Lung (tissue), 12 donors: ENCODE measurements around the gene ASTN2. TPM values are rescaled to one million over a fixed set of nuclear protein-coding genes. Genes with fewer than 3 reads are reported as not detected.

ENCODE experiments used
- ATAC-seq: fragments of 200-7000 bp; cut with Tn5 transposase; one replicate; pipeline ENCODE4 v1.9.1; 2020; ENCODE audit warnings: moderate number of reproducible peaks; ENCODE audit not compliant: insufficient read depth, low FRiP score
- DNase-seq, 3 donors: peaks; one replicate each; pipeline ENCODE4 v3.0.0-alpha.2; 2013 to 2017
- H3K27ac ChIP-seq, 2 donors: one replicate each; pipeline ENCODE4 v1.5.1; 2013; ENCODE audit warnings: mild to moderate bottlenecking in 2 of 2, moderate library complexity in 2 of 2, control low read depth in 1 of 2, inconsistent platforms in 1 of 2, low read depth in 1 of 2, low read length in 1 of 2
- H3K27me3 ChIP-seq, 3 donors: one replicate each; pipeline ENCODE4 v1.5.1; 2013; ENCODE audit warnings: low read length in 2 of 3; ENCODE audit not compliant: control insufficient read depth in 3 of 3, insufficient read depth in 3 of 3
- H3K36me3 ChIP-seq, 4 donors: one replicate each; pipeline ENCODE4 v1.5.1; 2013; ENCODE audit warnings: low read length in 4 of 4, mild to moderate bottlenecking in 1 of 4, moderate library complexity in 1 of 4; ENCODE audit not compliant: control insufficient read depth in 4 of 4, insufficient read depth in 4 of 4
- H3K4me1 ChIP-seq, 5 donors: one replicate each; pipeline ENCODE4 v1.5.1; 2013; ENCODE audit warnings: low read length in 5 of 5, mild to moderate bottlenecking in 2 of 5, moderate library complexity in 1 of 5; ENCODE audit not compliant: control insufficient read depth in 5 of 5, insufficient read depth in 5 of 5
- H3K4me3 ChIP-seq: one replicate; pipeline ENCODE4 v1.5.1; 2013; ENCODE audit warnings: mild to moderate bottlenecking, control low read depth, moderate library complexity
- H3K9ac ChIP-seq, 2 donors: one replicate each; pipeline ENCODE4 v1.5.1; 2013; ENCODE audit warnings: low read length in 2 of 2, control low read depth in 1 of 2; ENCODE audit not compliant: insufficient read depth in 1 of 2
- H3K9me3 ChIP-seq, 4 donors: one replicate each; pipeline ENCODE4 v1.5.1; 2013; ENCODE audit warnings: low read length in 3 of 4, mild to moderate bottlenecking in 1 of 4, moderate library complexity in 1 of 4; ENCODE audit not compliant: control insufficient read depth in 4 of 4, insufficient read depth in 3 of 4
- CTCF ChIP-seq: IDR thresholded peaks from 2 replicates; pipeline ENCODE4 v1.5.1; 2012; ENCODE audit warnings: mild to moderate bottlenecking; ENCODE audit errors: control extremely low read depth, extremely low read depth
- WGBS, 2 donors: extraction: QIAGEN DNeasy Blood & Tissue Kit; methylation state at CpG; one replicate each; pipeline ENCODE4 v1.1.7; 2013; 5-methylcytosine and 5-hydroxymethylcytosine counted together
- polyA plus RNA-seq, 2 donors: library from polyadenylated mRNA; stranded (reverse); fragments of 200-250 nt; gene quantifications; one replicate each; pipeline ENCODE4 v1.2.1, GENCODE V29; 2013
- total RNA-seq, 2 donors: library from RNA; depleted of rRNA in 1 of 2; stranded (reverse); fragments of >200 nt in 1 of 2; gene quantifications; one replicate each; pipeline ENCODE4 v1.2.1, GENCODE V29; 2014 to 2021
- donor health status: control.
- donor health status: control.
- donor health status: Bipolar disorder and iron deficiency.
- donor health status: healthy.
- donor health status: DM: yes; HTN: yes; CAD: no.

Gene ASTN2
- total and polyA plus RNA-seq, 4 donors: 1.4 to 7.0 (median 3.3) TPM

DNA sequence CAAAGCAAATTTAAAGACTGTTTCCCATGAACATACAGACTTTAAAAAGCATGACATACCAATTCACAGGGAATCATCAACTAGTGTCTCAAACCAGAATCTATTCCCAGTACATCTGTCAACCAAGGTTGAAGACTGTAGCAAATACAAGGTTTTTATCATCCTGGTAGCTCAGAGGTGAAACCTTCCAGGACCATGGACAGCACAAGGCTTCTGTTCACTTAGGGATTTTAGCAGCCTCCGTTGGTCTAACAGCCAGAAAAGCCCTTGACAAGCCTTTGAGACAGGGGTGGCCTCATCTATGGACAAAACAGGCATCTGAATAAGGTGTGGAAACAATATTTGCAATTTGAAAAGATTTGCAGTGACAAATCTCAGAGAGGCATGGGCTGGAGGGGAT, 608.8 kb downstream of the ASTN2 start:
- Histone ChIP-seq H3K9me3 (no peaks in the 10 kb centered on the region), H3K36me3 (no peaks in the 10 kb centered on the region), H3K4me1 (no peaks in the 10 kb centered on the region), H3K27me3 (no peaks in the 10 kb centered on the region), H3K27ac (no peak overlapping the region), H3K9ac (no peak overlapping the region), H3K4me3 (no peak overlapping the region)
- no peak for ATAC-seq
- WGBS, 2 donors: 7% methylated on average over 1 of the region's 1 CpG
- DNase-seq: peak; percentile 33 to 73 (median 55)
- TF ChIP-seq CTCF: no peak

- 13 to 18% methylated on average over 1 of the region's 1 CpG for WGBS, 2 donors
- H3K4me1 ChIP-seq: peaks cover 0 to under 1% (median 0%) of the 10 kb centered on the region in 5 donors
- no peaks in the 10 kb centered on the region for H3K36me3 ChIP-seq
- no peak overlapping the region for H3K9ac ChIP-seq
- no peak for ATAC-seq
- DNase-seq: peak in 1 of 3 donors; percentile 3
- no peak for TF ChIP-seq CTCF
- H3K9me3 ChIP-seq: no peaks in the 10 kb centered on the region
- H3K27ac ChIP-seq: no peak overlapping the region
- H3K27me3 ChIP-seq: no peaks in the 10 kb centered on the region
- H3K4me3 ChIP-seq: no peak overlapping the region
These were observed 614.0 kb downstream of the ASTN2 start for GRCh38 chr9:116800885-116801284.

GRCh38 chr9:116800074-116800473, 614.8 kb downstream of the ASTN2 start:
- no peak overlapping the region for H3K4me3 ChIP-seq
- H3K4me1 ChIP-seq: peaks cover 0 to 1% (median 0%) of the 10 kb centered on the region in 5 donors
- H3K9ac ChIP-seq: no peak overlapping the region
- H3K9me3 ChIP-seq: no peaks in the 10 kb centered on the region
- H3K27ac ChIP-seq: no peak overlapping the region
- DNase-seq (no peak), ATAC-seq (no peak)
- 80 to 81% methylated on average over 4 of the region's 4 CpGs for WGBS, 2 donors
- no peak for TF ChIP-seq CTCF
- H3K27me3 ChIP-seq: no peaks in the 10 kb centered on the region
- no peaks in the 10 kb centered on the region for H3K36me3 ChIP-seq

- Histone ChIP-seq H3K4me1 (peaks cover 0 to 1% (median 0%) of the 10 kb centered on the region in 5 donors), H3K36me3 (no peaks in the 10 kb centered on the region), H3K9ac (no peak overlapping the region), H3K27ac (no peak overlapping the region), H3K27me3 (no peaks in the 10 kb centered on the region), H3K4me3 (no peak overlapping the region), H3K9me3 (no peaks in the 10 kb centered on the region)
- no peak for TF ChIP-seq CTCF
- no peak for DNase-seq
- ATAC-seq: no peak
- WGBS, 2 donors: 62 to 69% methylated on average over 2 of the region's 2 CpGs
These were observed 616.3 kb downstream of the ASTN2 start for GRCh38 chr9:116798521-116798920.
